H1 (cell line): Measurements from ENCODE around the gene OR52E2. TPM values are rescaled to one million over a fixed set of nuclear protein-coding genes. Genes with fewer than 3 reads are reported as not detected.

Experiments used
- CTCF ChIA-PET: fragments of 300-600 bp; sonication (Branson Sonifier 250); formaldehyde crosslinking; loops from one replicate; lab custom pipeline; 2021; ENCODE audit not compliant: partially characterized antibody; lab: Charles Lee
- POLR2A ChIA-PET: fragments of 300-600 bp; sonication (Branson Sonifier 250); formaldehyde crosslinking; loops from one replicate; lab custom pipeline; 2021; ENCODE audit warnings: inconsistent platforms; ENCODE audit not compliant: partially characterized antibody; lab: Charles Lee
- DNase-seq, 2 experiments: peaks; one replicate each; pipeline versions ENCODE4 v3.0.0 to v3.0.0-alpha.2; 2010 to 2022; ENCODE audit warnings: low spot score in 2 of 2, low read depth in 1 of 2, mixed read lengths in 1 of 2
- FAIRE-seq: peaks from 2 replicates; lab custom pipeline; 2011; peaks lifted over from hg19 to GRCh38; lab: Jason Lieb, UNC
- H2AFZ ChIP-seq: 2 replicates; pipeline ENCODE4 v1.8.1; 2012; ENCODE audit warnings: low read length, inconsistent platforms
- H2AK5ac ChIP-seq: 2 replicates; pipeline ENCODE4 v1.6.1; 2013; ENCODE audit warnings: low read depth, low read length
- H2BK120ac ChIP-seq: replicated peaks from 2 replicates; pipeline ENCODE3; 2013; ENCODE audit warnings: low read depth, low read length, inconsistent platforms
- H2BK12ac ChIP-seq: 2 replicates; pipeline ENCODE4 v1.6.1; 2013; ENCODE audit warnings: low read depth, low read length
- H2BK15ac ChIP-seq: 2 replicates; pipeline ENCODE4 v1.6.1; 2013; ENCODE audit warnings: low read length
- H2BK20ac ChIP-seq: 2 replicates; pipeline ENCODE4 v1.6.1; 2013; ENCODE audit warnings: low read length
- H2BK5ac ChIP-seq: 2 replicates; pipeline ENCODE4 v1.6.1; 2013; ENCODE audit warnings: low read depth, low read length
- H3K14ac ChIP-seq: 2 replicates; pipeline ENCODE4 v1.6.1; 2013; ENCODE audit warnings: inconsistent platforms; ENCODE audit not compliant: insufficient read length
- H3K18ac ChIP-seq: 2 replicates; pipeline ENCODE4 v1.6.1; 2013; ENCODE audit warnings: low read length; ENCODE audit errors: extremely low read depth
- H3K23ac ChIP-seq: 2 replicates; pipeline ENCODE4 v1.6.1; 2013; ENCODE audit warnings: inconsistent platforms; ENCODE audit not compliant: insufficient read length
- H3K23me2 ChIP-seq: 2 replicates; pipeline ENCODE4 v1.6.1; 2013; ENCODE audit warnings: low read depth, low read length
- H3K27ac ChIP-seq: 2 replicates; pipeline ENCODE4 v1.6.1; 2011; ENCODE audit warnings: low read depth, low read length, inconsistent platforms
- H3K27me3 ChIP-seq, 4 experiments: replicated peaks in 1 of 4; 1 replicate in 1 of 4; 2 replicates in 3 of 4; pipeline versions ENCODE4 v1.6.1 to v1.8.1; 2011 to 2013; ENCODE audit warnings: low read length in 3 of 4, mild to moderate bottlenecking in 3 of 4, inconsistent platforms in 2 of 4, mixed read lengths in 2 of 4, moderate library complexity in 1 of 4; ENCODE audit not compliant: control insufficient read depth in 3 of 4, insufficient read depth in 3 of 4; ENCODE audit errors: extremely low read depth in 1 of 4
- H3K36me3 ChIP-seq, 4 experiments: 2 replicates each; pipeline versions ENCODE4 v1.6.1 to v1.8.1; 2011 to 2013; ENCODE audit warnings: mild to moderate bottlenecking in 4 of 4, low read length in 3 of 4, moderate library complexity in 2 of 4, control low read depth in 1 of 4, inconsistent platforms in 1 of 4; ENCODE audit not compliant: insufficient read depth in 4 of 4, control insufficient read depth in 2 of 4
- H3K4ac ChIP-seq: replicated peaks from 2 replicates; pipeline ENCODE3; 2013; ENCODE audit warnings: low read length, low read depth, mixed read lengths, inconsistent platforms; ENCODE audit not compliant: insufficient read length
- H3K4me1 ChIP-seq, 4 experiments: replicated peaks in 1 of 4; 1 replicate in 1 of 4; 2 replicates in 3 of 4; pipeline versions ENCODE4 v1.6.1 to v1.8.1; 2011 to 2013; ENCODE audit warnings: low read length in 3 of 4, inconsistent platforms in 2 of 4, mixed read lengths in 1 of 4; ENCODE audit not compliant: insufficient read depth in 4 of 4, control insufficient read depth in 3 of 4
- H3K4me2 ChIP-seq, 2 experiments: 2 replicates each; pipeline versions ENCODE4 v1.6.1 to v1.8.1; 2011 to 2013; ENCODE audit warnings: low read depth in 2 of 2, low read length in 2 of 2, control low read depth in 1 of 2, inconsistent platforms in 1 of 2, mild to moderate bottlenecking in 1 of 2; ENCODE audit not compliant: insufficient read depth in 1 of 2
- H3K4me3 ChIP-seq, 4 experiments: fragments of 200-600, 300-600 bp in 1 of 4; sonication (generic), shearing (Covaris generic), sonication (Bioruptor Twin) in 1 of 4; 2 replicates each; pipeline versions ENCODE4 v1.5.1 to v1.8.1; 2011 to 2016; ENCODE audit warnings: low read length in 4 of 4, low read depth in 3 of 4, control low read depth in 2 of 4, inconsistent platforms in 2 of 4, mild to moderate bottlenecking in 2 of 4, mixed read lengths in 1 of 4, moderate library complexity in 1 of 4; ENCODE audit not compliant: insufficient read depth in 2 of 4; ENCODE audit errors: extremely low read depth in 1 of 4
- H3K56ac ChIP-seq: replicated peaks from 2 replicates; pipeline ENCODE3; 2013; ENCODE audit warnings: low read depth, mild to moderate bottlenecking, mixed read lengths, low read length, inconsistent platforms; ENCODE audit not compliant: insufficient read length
- H3K79me1 ChIP-seq: 2 replicates; pipeline ENCODE4 v1.6.1; 2013; ENCODE audit warnings: low read depth, low read length, control low read depth
- H3K79me2 ChIP-seq, 2 experiments: 2 replicates each; pipeline versions ENCODE4 v1.6.1 to v1.8.1; 2012 to 2013; ENCODE audit warnings: low read length in 2 of 2, mild to moderate bottlenecking in 2 of 2, inconsistent platforms in 1 of 2; ENCODE audit not compliant: insufficient read depth in 2 of 2, control insufficient read depth in 1 of 2
- H3K9ac ChIP-seq, 4 experiments: replicated peaks in 1 of 4; 1 replicate in 1 of 4; 2 replicates in 3 of 4; pipeline versions ENCODE4 v1.6.1 to v1.8.1; 2011 to 2013; ENCODE audit warnings: low read depth in 3 of 4, low read length in 3 of 4, control low read depth in 2 of 4, mild to moderate bottlenecking in 2 of 4, moderate library complexity in 2 of 4, inconsistent platforms in 1 of 4; ENCODE audit errors: extremely low read depth in 1 of 4
- H3K9me3 ChIP-seq, 2 experiments: 2 replicates each; pipeline versions ENCODE4 v1.6.1 to v1.8.1; 2012 to 2013; ENCODE audit warnings: mild to moderate bottlenecking in 2 of 2, moderate library complexity in 2 of 2, control low read depth in 1 of 2, inconsistent platforms in 1 of 2, low read depth in 1 of 2, low read length in 1 of 2, mixed read lengths in 1 of 2; ENCODE audit not compliant: insufficient read depth in 2 of 2
- H4K20me1 ChIP-seq, 2 experiments: replicated peaks in 1 of 2; 2 replicates each; pipeline versions ENCODE3 to v1.8.1; 2011 to 2013; ENCODE audit warnings: inconsistent platforms in 2 of 2, low read length in 2 of 2, mild to moderate bottlenecking in 1 of 2; ENCODE audit not compliant: insufficient read depth in 2 of 2, control insufficient read depth in 1 of 2
- H4K5ac ChIP-seq: 2 replicates; pipeline ENCODE4 v1.6.1; 2013; ENCODE audit warnings: low read length, low read depth, mixed read lengths, inconsistent platforms; ENCODE audit not compliant: insufficient read length
- H4K8ac ChIP-seq: 2 replicates; pipeline ENCODE4 v1.8.0; 2013; ENCODE audit warnings: mild to moderate bottlenecking, moderate library complexity, low read length, inconsistent platforms; ENCODE audit not compliant: insufficient read depth; ENCODE audit errors: extremely low read depth
- H4K91ac ChIP-seq: replicated peaks from 2 replicates; pipeline ENCODE3; 2013; ENCODE audit warnings: low read length, mixed read lengths, inconsistent platforms; ENCODE audit not compliant: insufficient read length
- CEBPB ChIP-seq: IDR thresholded peaks from 2 replicates; pipeline ENCODE4 v1.6.1; 2012; ENCODE audit warnings: low read depth, low read length
- FOSL1 ChIP-seq: IDR thresholded peaks from 2 replicates; pipeline ENCODE4 v1.6.1; 2011; ENCODE audit warnings: mild to moderate bottlenecking, low read depth, low read length, moderate library complexity; ENCODE audit not compliant: insufficient read depth
- WGBS, 2 experiments: shearing (Covaris generic) in 1 of 2; methylation state at CpG; one replicate each; pipeline versions ENCODE4 v1.1.6 to v1.1.7; 2013 to 2015; ENCODE audit warnings: low lambda C conversion rate in 2 of 2, mixed read lengths in 2 of 2, inconsistent platforms in 1 of 2, low coverage in 1 of 2, missing lambda C conversion rate in 1 of 2; ENCODE audit not compliant: insufficient replicate concordance in 2 of 2, insufficient coverage in 1 of 2, insufficient read length in 1 of 2; ENCODE audit errors: extremely low coverage in 1 of 2, missing lambda C conversion rate in 1 of 2; 5-methylcytosine and 5-hydroxymethylcytosine counted together
- polyA plus RNA-seq, 7 experiments: library from polyadenylated mRNA; depleted of rRNA in 3 of 7; stranded (reverse) in 5 of 7; unstranded in 2 of 7; fragments of >200 nt in 5 of 7; fragments of 200-250 nt in 2 of 7; gene quantifications; 1 replicate in 5 of 7; 2 replicates in 1 of 7; 4 replicates in 1 of 7; pipeline versions ENCODE4 v1.2.1 to v1.2.3, GENCODE V29; 2011 to 2013; ENCODE audit warnings: missing spikeins in 2 of 7, mixed read lengths in 2 of 7
- total RNA-seq: library from RNA; stranded (reverse); fragmentation: NEBNext Ultra II Directional; extraction: Animal tissue kit (Norgen Biotek cat#: 25700); gene quantifications from 2 replicates; pipeline ENCODE4 v1.2.1, GENCODE V29; 2021

OR52E2 gene
- total and polyA plus RNA-seq, 2 of the 8 experiments (the other 6 are each of a cell fraction or from before 2014, with no cell fraction given): not detected

DNA sequence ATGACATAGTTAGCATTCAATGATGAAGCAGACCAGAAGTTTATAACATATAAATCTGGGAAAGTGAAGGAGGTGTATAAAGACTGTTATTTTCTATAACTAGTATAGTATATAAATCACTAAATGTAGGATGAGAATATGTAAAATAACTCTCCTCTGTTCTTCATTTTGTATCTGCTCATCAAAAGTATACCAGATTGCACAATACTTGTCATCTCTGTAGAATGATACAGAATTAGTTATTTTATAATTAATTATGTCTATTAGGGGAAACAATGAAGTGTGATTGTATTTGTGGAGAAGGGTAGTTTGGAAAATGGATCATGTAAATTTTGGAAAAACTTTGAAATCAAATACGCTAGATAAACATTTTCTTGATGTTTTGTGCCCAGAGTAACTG, 46.4 kb downstream of the OR52E2 start:
- DNase-seq (no peak), FAIRE-seq (no peak)
- Histone ChIP-seq H3K18ac (no peak overlapping the region), H3K27me3 (no peaks in the 10 kb centered on the region), H4K8ac (no peak overlapping the region), H3K4me2 (no peak overlapping the region), H3K79me1 (no peaks in the 10 kb centered on the region), H4K91ac (no peak overlapping the region), H3K4me3 (no peak overlapping the region), H2BK12ac (no peak overlapping the region), H3K4ac (no peak overlapping the region), H4K5ac (no peak overlapping the region), H3K27ac (no peak overlapping the region), H2AFZ (no peak overlapping the region), H4K20me1 (no peaks in the 10 kb centered on the region), H2BK5ac (no peak overlapping the region), H2BK20ac (no peak overlapping the region), H3K23ac (no peak overlapping the region), H3K9me3 (no peaks in the 10 kb centered on the region), H2AK5ac (no peak overlapping the region), H3K9ac (no peak overlapping the region), H3K4me1 (no peaks in the 10 kb centered on the region), H3K79me2 (no peaks in the 10 kb centered on the region), H3K36me3 (no peaks in the 10 kb centered on the region), H3K56ac (no peak overlapping the region), H3K23me2 (no peaks in the 10 kb centered on the region), H2BK120ac (no peak overlapping the region), H3K14ac (no peak overlapping the region), H2BK15ac (no peak overlapping the region)
- POLR2A ChIA-PET: no interaction called here
- WGBS, 2 experiments: 88% methylated on average over 1 of the region's 1 CpG; no CpG with 5 or more reads in 1 of the 2 experiments
- CTCF ChIA-PET: interaction anchor here (1.6 to 3.0 kb wide), 2 partner anchors 9 to 376 kb away, joined by 5 to 10 read pairs; partner anchors contain the start of gene OR51D1
- no peak for TF ChIP-seq FOSL1
- TF ChIP-seq CEBPB: 0 out of 2 replicates have a peak, but pooled peaks have one; percentile 43
